IMR-90 (cell line): ENCODE data around the gene DNAJA4. TPM values are rescaled to one million over a fixed set of nuclear protein-coding genes. Genes with fewer than 3 reads are reported as not detected.

ENCODE experiments used
- ATAC-seq: fragments of 200-7000 bp; cut with Tn5 transposase; 2 replicates; pipeline ENCODE4 v1.9.1; 2020; ENCODE audit warnings: low read depth, mild to moderate bottlenecking, moderate library complexity
- BruUV-seq: library from RNA; stranded (reverse); fragments of 400-500 nt; replicated peaks from 2 replicates; lab custom pipeline; 2021; lab: Mats Ljungman, UMichigan
- CTCF ChIA-PET: fragments of 300-600 bp; formaldehyde crosslinking; extraction: SDS; loops from one replicate; lab custom pipeline; 2021; ENCODE audit warnings: antibody characterized with exemption; lab: Yijun Ruan, JAX
- POLR2A ChIA-PET: fragments of 300-600 bp; sonication (Branson Sonifier 250); formaldehyde crosslinking; loops from one replicate; lab custom pipeline; 2022; ENCODE audit warnings: antibody characterized with exemption; ENCODE audit not compliant: unreplicated experiment; lab: Charles Lee
- DNase-seq: peaks from one replicate; pipeline ENCODE4 v3.0.0; 2013
- H2AFZ ChIP-seq: replicated peaks from 2 replicates; pipeline ENCODE3; 2013; ENCODE audit warnings: low read length, mild to moderate bottlenecking; ENCODE audit not compliant: poor library complexity
- H2AK5ac ChIP-seq: 2 replicates; pipeline ENCODE4 v1.6.1; 2013; ENCODE audit warnings: low read depth, low read length, inconsistent platforms
- H2AK9ac ChIP-seq: replicated peaks from 2 replicates; pipeline ENCODE3; 2013; ENCODE audit warnings: mild to moderate bottlenecking, low read depth, low read length, moderate library complexity; ENCODE audit not compliant: poor library complexity
- H2BK120ac ChIP-seq: 2 replicates; pipeline ENCODE4 v1.6.1; 2013; ENCODE audit warnings: low read depth, low read length, inconsistent platforms
- H2BK15ac ChIP-seq: 3 replicates; pipeline ENCODE4 v1.6.1; 2013; ENCODE audit warnings: low read depth, low read length, inconsistent platforms
- H2BK20ac ChIP-seq: 2 replicates; pipeline ENCODE4 v1.6.1; 2013; ENCODE audit warnings: low read depth, mild to moderate bottlenecking, inconsistent platforms, low read length, moderate library complexity
- H2BK5ac ChIP-seq: 2 replicates; pipeline ENCODE4 v1.6.1; 2013; ENCODE audit warnings: mild to moderate bottlenecking, low read depth, low read length, inconsistent platforms; ENCODE audit not compliant: poor library complexity, severe bottlenecking
- H3K14ac ChIP-seq: replicated peaks from 2 replicates; pipeline ENCODE4 v1.6.1; 2013; ENCODE audit warnings: low read depth, low read length, inconsistent platforms
- H3K18ac ChIP-seq: 2 replicates; pipeline ENCODE4 v1.6.1; 2013; ENCODE audit warnings: low read depth, low read length, control low read depth
- H3K23ac ChIP-seq: 2 replicates; pipeline ENCODE4 v1.6.1; 2013; ENCODE audit warnings: low read depth, low read length, inconsistent platforms
- H3K27ac ChIP-seq: 2 replicates; pipeline ENCODE4 v1.5.1; 2013; ENCODE audit warnings: mild to moderate bottlenecking, control low read depth, low read length; ENCODE audit not compliant: insufficient read depth
- H3K27me3 ChIP-seq: 2 replicates; pipeline ENCODE4 v1.6.1; 2013; ENCODE audit warnings: low read length; ENCODE audit not compliant: control insufficient read depth, insufficient read depth
- H3K36me3 ChIP-seq: 2 replicates; pipeline ENCODE4 v1.6.1; 2013; ENCODE audit warnings: low read length, mixed read lengths; ENCODE audit not compliant: control insufficient read depth, insufficient read depth
- H3K4ac ChIP-seq: 2 replicates; pipeline ENCODE4 v1.6.1; 2013; ENCODE audit warnings: low read depth, low read length, inconsistent platforms
- H3K4me1 ChIP-seq: 2 replicates; pipeline ENCODE4 v1.6.1; 2013; ENCODE audit warnings: low read length, mixed read lengths; ENCODE audit not compliant: control insufficient read depth, insufficient read depth
- H3K4me2 ChIP-seq: 2 replicates; pipeline ENCODE4 v1.6.1; 2013; ENCODE audit warnings: low read depth, mild to moderate bottlenecking, control low read depth, low read length, moderate library complexity
- H3K4me3 ChIP-seq: 2 replicates; pipeline ENCODE4 v1.5.1; 2013; ENCODE audit warnings: low read depth, mild to moderate bottlenecking, control low read depth, low read length, moderate library complexity; ENCODE audit not compliant: insufficient read depth
- H3K56ac ChIP-seq: 2 replicates; pipeline ENCODE4 v1.6.1; 2013; ENCODE audit warnings: low read length, inconsistent platforms; ENCODE audit not compliant: insufficient read depth; ENCODE audit errors: extremely low read depth
- H3K79me1 ChIP-seq, 2 experiments: 2 replicates each; pipeline ENCODE4 v1.6.1; 2013; ENCODE audit warnings: low read length in 2 of 2, inconsistent platforms in 1 of 2, low read depth in 1 of 2
- H3K9ac ChIP-seq: 2 replicates; pipeline ENCODE4 v1.6.1; 2013; ENCODE audit warnings: low read depth, low read length, control low read depth
- H3K9me1 ChIP-seq: 2 replicates; pipeline ENCODE4 v1.6.1; 2013; ENCODE audit warnings: low read length, inconsistent platforms; ENCODE audit not compliant: insufficient read depth
- H3K9me3 ChIP-seq: 2 replicates; pipeline ENCODE4 v1.6.1; 2013; ENCODE audit warnings: low read length; ENCODE audit not compliant: control insufficient read depth, insufficient read depth
- H4K20me1 ChIP-seq: 2 replicates; pipeline ENCODE4 v1.6.1; 2013; ENCODE audit warnings: low read length, inconsistent platforms; ENCODE audit not compliant: insufficient read depth
- H4K5ac ChIP-seq: 2 replicates; pipeline ENCODE4 v1.6.1; 2013; ENCODE audit warnings: mild to moderate bottlenecking, low read depth, low read length, control low read depth
- H4K8ac ChIP-seq, 2 experiments: 2 replicates each; pipeline ENCODE4 v1.6.1; 2013; ENCODE audit warnings: low read depth in 2 of 2, low read length in 2 of 2, control low read depth in 1 of 2, inconsistent platforms in 1 of 2
- H4K91ac ChIP-seq: 2 replicates; pipeline ENCODE4 v1.6.1; 2013; ENCODE audit warnings: low read depth, low read length, inconsistent platforms; ENCODE audit not compliant: insufficient read depth
- BHLHE40 ChIP-seq: fragments of 150-350 bp; IDR thresholded peaks from 2 replicates; pipeline ENCODE4 v1.6.1; 2016; ENCODE audit warnings: mild to moderate bottlenecking, low read depth, low read length
- CEBPB ChIP-seq: IDR thresholded peaks from 2 replicates; pipeline ENCODE4 v1.6.1; 2012; ENCODE audit warnings: low read depth, low read length, improper control_type of control experiment
- CHD1 ChIP-seq: IDR thresholded peaks from 2 replicates; pipeline ENCODE4 v1.6.1; 2012; ENCODE audit warnings: low read depth, low read length, improper control_type of control experiment
- FOS ChIP-seq: fragments of 150-350 bp; IDR thresholded peaks from 2 replicates; pipeline ENCODE4 v1.6.1; 2016; ENCODE audit warnings: low read depth, low read length
- MAFK ChIP-seq: IDR thresholded peaks from 2 replicates; pipeline ENCODE4 v1.6.1; 2012; ENCODE audit warnings: low read depth, low read length, improper control_type of control experiment
- MAZ ChIP-seq: IDR thresholded peaks from 2 replicates; pipeline ENCODE4 v1.6.1; 2012; ENCODE audit warnings: low read depth, mild to moderate bottlenecking, low read length, improper control_type of control experiment, moderate library complexity, borderline replicate concordance
- MXI1 ChIP-seq: IDR thresholded peaks from 2 replicates; pipeline ENCODE4 v1.6.1; 2012; ENCODE audit warnings: low read depth, mild to moderate bottlenecking, low read length, moderate library complexity, borderline replicate concordance
- NFE2L2 ChIP-seq: fragments of 150-350 bp; IDR thresholded peaks from 2 replicates; pipeline ENCODE4 v1.6.1; 2016; ENCODE audit warnings: low read depth, mild to moderate bottlenecking, low read length
- POLR2A ChIP-seq: IDR thresholded peaks from 2 replicates; pipeline ENCODE4 v1.6.1; 2012; ENCODE audit warnings: mild to moderate bottlenecking, low read depth, low read length
- RAD21 ChIP-seq: IDR thresholded peaks from 2 replicates; pipeline ENCODE4 v1.6.1; 2012; ENCODE audit warnings: low read length, improper control_type of control experiment
- RCOR1 ChIP-seq: IDR thresholded peaks from 2 replicates; pipeline ENCODE4 v1.6.1; 2012; ENCODE audit warnings: mild to moderate bottlenecking, low read length, improper control_type of control experiment; ENCODE audit not compliant: insufficient replicate concordance
- RFX5 ChIP-seq: IDR thresholded peaks from 2 replicates; pipeline ENCODE4 v1.8.0; 2012; ENCODE audit warnings: low read depth, mild to moderate bottlenecking, low read length, moderate library complexity
- WGBS, 2 experiments: methylation state at CpG; one replicate each; pipeline versions ENCODE4 v1.1.5 to v1.1.7; 2013; ENCODE audit warnings: missing lambda C conversion rate in 2 of 2; ENCODE audit not compliant: insufficient read length in 1 of 2; ENCODE audit errors: extremely low coverage in 2 of 2; 5-methylcytosine and 5-hydroxymethylcytosine counted together
- dilution Hi-C: fragments of 300-500 bp; cut with HindIII; formaldehyde crosslinking; loops from one replicate; pipeline ENCODE4 v1.14.3; 2018; ENCODE audit warnings: low sequenced_read_pairs; ENCODE audit not compliant: unreplicated experiment
- in situ Hi-C: fragments of 300-500 bp; cut with MboI; formaldehyde crosslinking; loops from 3 replicates; pipeline ENCODE4 v1.14.3; 2019; ENCODE audit warnings: low sequenced_read_pairs, inconsistent platforms, mixed read lengths
- intact Hi-C: fragments of 100-400 bp; cut with micrococcal nuclease; formaldehyde crosslinking; loops from 2 replicates; pipeline ENCODE4 v1.10.0; 2022
- polyA plus RNA-seq, 3 experiments: library from polyadenylated mRNA; depleted of rRNA; stranded (reverse); fragments of >200 nt; gene quantifications; 2 replicates each; pipeline ENCODE4 v1.2.3, GENCODE V29; 2012; ENCODE audit warnings: low replicate concordance in 1 of 3
- total RNA-seq: library from RNA; depleted of rRNA; stranded (reverse); fragments of >200 nt; gene quantifications from 2 replicates; pipeline ENCODE4 v1.2.3, GENCODE V29; 2012
- TF ChIP-seq, protein P1 (sequence below): fragments of 150-350 bp; IDR thresholded peaks from 2 replicates; pipeline ENCODE4 v1.6.1; 2016; ENCODE audit warnings: low read depth, mild to moderate bottlenecking, low read length, moderate library complexity, borderline replicate concordance
- TF ChIP-seq, protein P2 (sequence below): conservative IDR thresholded peaks from 2 replicates; pipeline ENCODE4 v1.5.1; 2012; ENCODE audit warnings: mild to moderate bottlenecking, low read depth, low read length, improper control_type of control experiment
- TF ChIP-seq, protein P3 (sequence below): fragments of 150-350 bp; IDR thresholded peaks from 2 replicates; pipeline ENCODE4 v1.6.1; 2017; ENCODE audit warnings: mild to moderate bottlenecking, antibody characterized with exemption, low read length, low read depth

DNAJA4 gene
- total and polyA plus RNA-seq, 2 of the 4 experiments (the other 2 are of a cell fraction) = 0.18 to 0.32 TPM

DNA sequence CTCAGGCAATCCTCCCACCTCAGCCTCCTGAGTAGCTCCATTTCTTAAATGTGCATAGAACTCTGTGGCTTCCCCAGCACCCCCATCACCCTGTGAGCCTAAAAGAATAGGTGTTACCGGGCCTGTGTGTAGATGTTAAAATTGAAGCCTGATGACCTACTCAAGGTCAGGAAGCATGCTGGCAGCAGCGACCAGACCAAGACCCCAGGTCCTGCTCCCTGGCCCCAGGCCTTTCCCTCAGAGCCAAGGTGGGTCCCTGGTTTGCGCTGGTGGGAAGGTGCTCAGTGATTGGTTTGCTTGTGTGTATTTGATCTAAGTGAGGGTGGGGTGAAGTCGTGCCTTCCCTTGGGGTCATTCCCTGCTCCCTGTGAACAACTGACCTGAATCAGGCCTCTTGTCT, 57.4 kb downstream of the DNAJA4 start:
- H2BK5ac ChIP-seq = no peak overlapping the region
- ATAC-seq (no peak), DNase-seq (no peak)
- no peak overlapping the region for H4K5ac ChIP-seq
- no peak overlapping the region for H3K9ac ChIP-seq
- peaks cover 14% of the 10 kb centered on the region for H3K9me1 ChIP-seq
- peak overlapping the region; percentile 56; the same call in 1 of the 2 replicates for H3K4ac ChIP-seq
- peaks cover 14% of the 10 kb centered on the region; the same call in 1 of the 2 replicates for H3K27me3 ChIP-seq
- intact Hi-C loops (no loop called here), in situ Hi-C loops (no loop called here), dilution Hi-C loops (no loop called here)
- H3K9me3 ChIP-seq = no peaks in the 10 kb centered on the region
- H3K4me2 ChIP-seq = no peak overlapping the region
- no peak overlapping the region for H3K18ac ChIP-seq
- H3K4me3 ChIP-seq = no peak overlapping the region
- H3K23ac ChIP-seq = no peak overlapping the region
- POLR2A ChIA-PET = no interaction called here
- BruUV-seq = no TSS peak
- H3K14ac ChIP-seq = peak overlapping the region; percentile 21; the same call in 1 of the 2 replicates
- H2BK15ac ChIP-seq = no peak overlapping the region
- H2AK9ac ChIP-seq = no peak overlapping the region
- no peaks in the 10 kb centered on the region for H3K79me1 ChIP-seq
- H4K8ac ChIP-seq = peak overlapping the region; percentile 44 to 77
- CTCF ChIA-PET = no interaction called here
- H3K27ac ChIP-seq = no peak overlapping the region
- no peak overlapping the region for H2BK120ac ChIP-seq
- peaks cover 4% of the 10 kb centered on the region; the same call in 1 of the 2 replicates for H3K4me1 ChIP-seq
- no peak for TF ChIP-seq MXI1
- TF ChIP-seq RCOR1 = no peak
- no peak for TF ChIP-seq BHLHE40
- TF ChIP-seq NFE2L2 = no peak
- no peak for TF ChIP-seq FOS
- TF ChIP-seq, protein P1, sequence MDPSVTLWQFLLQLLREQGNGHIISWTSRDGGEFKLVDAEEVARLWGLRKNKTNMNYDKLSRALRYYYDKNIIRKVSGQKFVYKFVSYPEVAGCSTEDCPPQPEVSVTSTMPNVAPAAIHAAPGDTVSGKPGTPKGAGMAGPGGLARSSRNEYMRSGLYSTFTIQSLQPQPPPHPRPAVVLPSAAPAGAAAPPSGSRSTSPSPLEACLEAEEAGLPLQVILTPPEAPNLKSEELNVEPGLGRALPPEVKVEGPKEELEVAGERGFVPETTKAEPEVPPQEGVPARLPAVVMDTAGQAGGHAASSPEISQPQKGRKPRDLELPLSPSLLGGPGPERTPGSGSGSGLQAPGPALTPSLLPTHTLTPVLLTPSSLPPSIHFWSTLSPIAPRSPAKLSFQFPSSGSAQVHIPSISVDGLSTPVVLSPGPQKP = no peak
- TF ChIP-seq RFX5 = no peak
- no peak for TF ChIP-seq MAZ
- no peak for TF ChIP-seq CEBPB
- TF ChIP-seq, protein P2, sequence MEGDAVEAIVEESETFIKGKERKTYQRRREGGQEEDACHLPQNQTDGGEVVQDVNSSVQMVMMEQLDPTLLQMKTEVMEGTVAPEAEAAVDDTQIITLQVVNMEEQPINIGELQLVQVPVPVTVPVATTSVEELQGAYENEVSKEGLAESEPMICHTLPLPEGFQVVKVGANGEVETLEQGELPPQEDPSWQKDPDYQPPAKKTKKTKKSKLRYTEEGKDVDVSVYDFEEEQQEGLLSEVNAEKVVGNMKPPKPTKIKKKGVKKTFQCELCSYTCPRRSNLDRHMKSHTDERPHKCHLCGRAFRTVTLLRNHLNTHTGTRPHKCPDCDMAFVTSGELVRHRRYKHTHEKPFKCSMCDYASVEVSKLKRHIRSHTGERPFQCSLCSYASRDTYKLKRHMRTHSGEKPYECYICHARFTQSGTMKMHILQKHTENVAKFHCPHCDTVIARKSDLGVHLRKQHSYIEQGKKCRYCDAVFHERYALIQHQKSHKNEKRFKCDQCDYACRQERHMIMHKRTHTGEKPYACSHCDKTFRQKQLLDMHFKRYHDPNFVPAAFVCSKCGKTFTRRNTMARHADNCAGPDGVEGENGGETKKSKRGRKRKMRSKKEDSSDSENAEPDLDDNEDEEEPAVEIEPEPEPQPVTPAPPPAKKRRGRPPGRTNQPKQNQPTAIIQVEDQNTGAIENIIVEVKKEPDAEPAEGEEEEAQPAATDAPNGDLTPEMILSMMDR = no peak
- no peak for TF ChIP-seq MAFK
- no peak for TF ChIP-seq CHD1
- no peak for TF ChIP-seq POLR2A
- TF ChIP-seq, protein P3, sequence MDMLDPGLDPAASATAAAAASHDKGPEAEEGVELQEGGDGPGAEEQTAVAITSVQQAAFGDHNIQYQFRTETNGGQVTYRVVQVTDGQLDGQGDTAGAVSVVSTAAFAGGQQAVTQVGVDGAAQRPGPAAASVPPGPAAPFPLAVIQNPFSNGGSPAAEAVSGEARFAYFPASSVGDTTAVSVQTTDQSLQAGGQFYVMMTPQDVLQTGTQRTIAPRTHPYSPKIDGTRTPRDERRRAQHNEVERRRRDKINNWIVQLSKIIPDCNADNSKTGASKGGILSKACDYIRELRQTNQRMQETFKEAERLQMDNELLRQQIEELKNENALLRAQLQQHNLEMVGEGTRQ = no peak
- TF ChIP-seq RAD21 = no peak
- H4K20me1 ChIP-seq = no peaks in the 10 kb centered on the region
- no peak overlapping the region for H2BK20ac ChIP-seq
- H4K91ac ChIP-seq = no peak overlapping the region
- H3K36me3 ChIP-seq = no peaks in the 10 kb centered on the region
- WGBS, 2 experiments = 43% methylated on average over 1 of the region's 4 CpGs; no CpG with 5 or more reads in 1 of the 2 experiments
- no peak overlapping the region for H2AK5ac ChIP-seq
- H2AFZ ChIP-seq = peak overlapping the region; percentile 87
- no peak overlapping the region for H3K56ac ChIP-seq
